Epithelial cell of esophagus (primary cell): ENCODE results near the gene NTM.

ENCODE experiments used
- DNase-seq: peaks from one replicate; pipeline ENCODE4 v3.0.0; 2010; ENCODE audit warnings: low read depth
- H3K4me3 ChIP-seq: 2 replicates; pipeline ENCODE4 v1.5.1; 2011; ENCODE audit warnings: mild to moderate bottlenecking, low read length, control low read depth
- TF ChIP-seq, protein P1 (sequence below): IDR thresholded peaks from 2 replicates; pipeline ENCODE4 v1.5.1; 2011; ENCODE audit warnings: low read depth, mild to moderate bottlenecking, low read length, control low read depth, inconsistent platforms; ENCODE audit not compliant: insufficient read depth; ENCODE audit errors: missing control alignments

NTM gene

DNA sequence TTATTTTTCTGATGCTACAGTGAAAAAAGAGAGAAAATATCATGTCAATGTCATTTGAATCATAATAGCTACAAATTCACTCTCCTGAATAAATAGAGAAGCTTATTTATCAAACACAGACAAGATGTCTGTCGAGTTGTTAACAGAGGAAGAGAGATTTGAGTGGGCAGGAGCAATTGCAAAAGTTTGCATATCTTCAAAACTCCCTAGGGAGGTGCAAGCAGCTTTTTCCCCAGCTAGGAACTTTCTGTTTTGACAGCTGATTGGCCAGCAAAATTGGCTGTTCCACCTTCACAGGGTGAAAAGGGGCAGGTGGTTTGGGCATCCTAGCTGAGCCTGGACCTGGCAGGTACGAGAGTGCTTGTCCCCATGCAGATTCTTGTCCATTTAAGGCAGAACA, 98.2 kb downstream of the NTM start:
- DNase-seq, result no peak
- TF ChIP-seq, protein P1, sequence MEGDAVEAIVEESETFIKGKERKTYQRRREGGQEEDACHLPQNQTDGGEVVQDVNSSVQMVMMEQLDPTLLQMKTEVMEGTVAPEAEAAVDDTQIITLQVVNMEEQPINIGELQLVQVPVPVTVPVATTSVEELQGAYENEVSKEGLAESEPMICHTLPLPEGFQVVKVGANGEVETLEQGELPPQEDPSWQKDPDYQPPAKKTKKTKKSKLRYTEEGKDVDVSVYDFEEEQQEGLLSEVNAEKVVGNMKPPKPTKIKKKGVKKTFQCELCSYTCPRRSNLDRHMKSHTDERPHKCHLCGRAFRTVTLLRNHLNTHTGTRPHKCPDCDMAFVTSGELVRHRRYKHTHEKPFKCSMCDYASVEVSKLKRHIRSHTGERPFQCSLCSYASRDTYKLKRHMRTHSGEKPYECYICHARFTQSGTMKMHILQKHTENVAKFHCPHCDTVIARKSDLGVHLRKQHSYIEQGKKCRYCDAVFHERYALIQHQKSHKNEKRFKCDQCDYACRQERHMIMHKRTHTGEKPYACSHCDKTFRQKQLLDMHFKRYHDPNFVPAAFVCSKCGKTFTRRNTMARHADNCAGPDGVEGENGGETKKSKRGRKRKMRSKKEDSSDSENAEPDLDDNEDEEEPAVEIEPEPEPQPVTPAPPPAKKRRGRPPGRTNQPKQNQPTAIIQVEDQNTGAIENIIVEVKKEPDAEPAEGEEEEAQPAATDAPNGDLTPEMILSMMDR, result no peak
- H3K4me3 ChIP-seq, result no peak overlapping the region

DNA sequence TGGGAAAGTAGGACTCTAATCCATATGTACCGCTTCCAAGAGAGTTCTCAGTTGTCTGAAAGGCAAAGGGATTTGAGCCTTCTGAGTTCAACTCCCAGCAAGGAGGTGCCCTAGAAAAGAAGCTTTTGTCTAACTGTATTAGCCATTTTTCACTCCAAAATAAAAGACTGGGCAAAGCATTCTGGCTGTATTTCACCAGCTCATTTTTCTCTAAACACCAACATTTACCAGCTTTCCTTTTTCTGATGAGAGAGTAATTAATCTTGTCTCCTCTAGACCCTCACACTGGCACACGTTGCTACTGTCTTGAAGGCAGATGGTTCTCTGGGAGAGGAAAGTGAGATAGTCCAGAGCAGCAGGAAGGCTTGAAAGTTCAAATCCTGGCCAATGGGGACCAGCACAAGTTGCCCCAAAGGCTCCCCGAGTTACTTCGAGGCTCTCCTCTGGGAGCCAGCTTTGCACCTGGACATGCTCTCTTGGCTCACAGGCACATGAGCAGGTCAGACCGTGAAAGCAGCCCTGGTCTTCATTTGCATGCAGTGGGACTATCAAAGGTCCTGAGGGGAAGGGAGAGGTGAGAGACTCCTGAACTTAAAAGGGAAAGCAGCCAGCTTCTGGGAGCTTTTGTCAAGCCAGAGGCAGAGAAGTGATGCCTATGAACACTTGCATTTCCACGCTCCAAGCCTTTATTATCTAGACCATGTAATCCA, 100.0 kb downstream of the NTM start:
- DNase-seq, result no peak
- TF ChIP-seq, protein P1, result no peak
- no peak overlapping the region for H3K4me3 ChIP-seq

GRCh38 chr11:131471976-131472375, 101.6 kb downstream of the NTM start:
- TF ChIP-seq, protein P1, result no peak
- no peak overlapping the region for H3K4me3 ChIP-seq
- DNase-seq, result no peak

DNA sequence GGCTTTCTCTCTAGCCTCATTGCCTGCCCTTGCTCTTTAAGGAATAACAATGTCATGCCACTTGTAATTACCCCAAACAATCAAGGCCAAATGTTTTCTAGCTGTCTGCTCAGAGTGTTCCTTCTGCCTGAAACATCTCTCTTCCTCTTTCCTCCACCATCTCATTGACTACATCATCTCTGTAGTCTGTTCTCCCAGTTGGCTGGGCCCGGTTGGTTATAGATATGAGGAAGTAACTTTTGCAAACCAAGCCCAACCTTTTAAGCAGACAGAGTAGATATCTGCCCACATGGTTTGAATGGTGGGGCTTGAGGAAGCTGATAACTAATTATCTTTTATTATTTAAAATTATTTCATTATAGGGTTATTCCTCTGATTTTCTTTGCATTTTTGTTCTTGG, 104.5 kb downstream of the NTM start:
- TF ChIP-seq, protein P1, result no peak
- no peak for DNase-seq
- H3K4me3 ChIP-seq, result no peak overlapping the region

DNA sequence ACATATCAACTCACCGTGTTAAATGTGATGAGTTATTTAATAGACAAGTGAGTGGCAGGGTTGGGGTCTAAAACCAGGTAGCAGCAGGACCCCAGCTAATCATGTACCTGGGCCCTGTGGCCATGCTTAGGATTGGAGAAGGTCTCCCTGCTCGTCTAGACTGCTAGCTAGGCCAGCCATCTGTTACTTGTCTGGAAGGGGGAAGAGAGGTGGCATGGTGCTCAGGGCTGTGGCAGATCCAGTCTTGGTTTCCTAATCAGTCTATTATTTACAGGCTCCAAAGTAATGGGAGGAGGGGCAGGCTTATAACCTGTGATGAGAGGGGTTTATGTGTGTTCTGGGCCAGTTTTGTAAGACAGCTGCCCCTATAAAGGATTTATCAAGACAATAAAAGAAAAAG, 105.9 kb downstream of the NTM start:
- TF ChIP-seq, protein P1, result no peak
- no peak for DNase-seq
- no peak overlapping the region for H3K4me3 ChIP-seq

- no peak overlapping the region for H3K4me3 ChIP-seq
- TF ChIP-seq, protein P1, result no peak
- no peak for DNase-seq
These were observed 107.9 kb downstream of the NTM start for GRCh38 chr11:131478341-131478740.

GRCh38 chr11:131481303-131481702, 110.9 kb downstream of the NTM start:
- TF ChIP-seq, protein P1, result no peak
- no peak overlapping the region for H3K4me3 ChIP-seq
- DNase-seq, result no peak
